Naive thymus-derived CD8-positive, alpha-beta T cell (primary cell): Measurements from ENCODE around the gene GABRR3. TPM values are rescaled to one million over a fixed set of nuclear protein-coding genes. Genes with fewer than 3 reads are reported as not detected.
"Not testable (repeated sequence)": the region's sequence is repeated elsewhere in the genome, so short reads cannot be mapped to it uniquely, and the experiment has no call there.

Source experiments
- ATAC-seq, 2 donors: fragments of 150-1000 bp; cut with Tn5 transposase in 1 of 2; sonication (Bioruptor Pico), chemical (Tn5 transposase) in 1 of 2; 1 replicate in 1 of 2; 2 replicates in 1 of 2; pipeline ENCODE4 v1.10.0; 2021; ENCODE audit warnings: mild to moderate bottlenecking in 2 of 2, moderate library complexity in 2 of 2
- POLR2A ChIA-PET: fragments of 350-600 bp; sonication (Branson Sonifier 250); formaldehyde crosslinking; loops from one replicate; lab custom pipeline; 2021; ENCODE audit warnings: antibody characterized with exemption; lab: Charles Lee
- DNase-seq, 10 donors: peaks; one replicate each; pipeline versions ENCODE4 v3.0.0 to v3.0.0-alpha.2; 2020 to 2022
- H3K27ac Mint-ChIP-seq, 10 donors: one replicate each; pipeline ENCODE4 v1.8.0; 2020 to 2022; ENCODE audit warnings: mild to moderate bottlenecking in 10 of 10, mixed read lengths in 10 of 10, moderate library complexity in 4 of 10, inconsistent platforms in 1 of 10
- H3K27me3 Mint-ChIP-seq, 5 donors: one replicate each; pipeline ENCODE4 v1.8.0; 2021 to 2022; ENCODE audit warnings: mixed read lengths in 5 of 5
- H3K36me3 Mint-ChIP-seq, 3 donors: one replicate each; pipeline ENCODE4 v1.8.0; 2020 to 2022; ENCODE audit warnings: mixed read lengths in 3 of 3, mild to moderate bottlenecking in 2 of 3, inconsistent platforms in 1 of 3
- H3K4me1 Mint-ChIP-seq, 4 donors: one replicate each; pipeline ENCODE4 v1.8.0; 2021 to 2022; ENCODE audit warnings: mixed read lengths in 4 of 4
- H3K4me3 Mint-ChIP-seq, 10 donors: one replicate each; pipeline ENCODE4 v1.8.0; 2020 to 2022; ENCODE audit warnings: mild to moderate bottlenecking in 10 of 10, mixed read lengths in 10 of 10, moderate library complexity in 6 of 10, inconsistent platforms in 1 of 10
- H3K9me3 Mint-ChIP-seq, 9 donors: one replicate each; pipeline ENCODE4 v1.8.0; 2020 to 2022; ENCODE audit warnings: mixed read lengths in 9 of 9, mild to moderate bottlenecking in 3 of 9, inconsistent platforms in 1 of 9, moderate library complexity in 1 of 9
- polyA plus RNA-seq, 3 donors: library from polyadenylated mRNA; unstranded; fragments of 300-500 nt; fragmentation: Illumina TruSeq; gene quantifications; one replicate each; pipeline ENCODE4 v1.2.3, GENCODE V29; 2021
- total RNA-seq, 8 experiments: library from RNA in 2 of 8; stranded (reverse) in 2 of 8; gene quantifications; one replicate each; pipeline ENCODE4 v1.2.3 and lab custom pipeline; 2021 to 2026

Gene GABRR3
- total and polyA plus RNA-seq, 5 experiments from 2014 or later, result not detected

DNA sequence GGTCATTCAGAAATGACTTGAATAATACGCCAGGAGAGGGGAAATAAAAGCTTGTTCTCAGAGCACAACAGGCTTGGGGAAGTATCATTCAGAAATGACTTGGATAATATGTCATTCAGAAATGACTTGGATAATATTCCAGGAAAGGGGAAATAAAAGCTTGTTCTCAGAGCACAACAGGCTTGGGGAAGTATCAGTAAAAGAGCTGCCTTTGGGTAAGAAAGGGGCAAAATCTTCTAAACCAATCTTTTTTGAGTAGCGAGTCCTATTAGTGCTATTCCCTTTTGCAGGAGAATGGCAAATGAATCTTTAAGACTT is 20.9 kb downstream of the GABRR3 start:
- ATAC-seq (no peak), DNase-seq (no peak)
- peaks cover 0 to 2% (median 0%) of the 10 kb centered on the region in 9 donors for H3K9me3 Mint-ChIP-seq
- no peak overlapping the region for H3K27ac Mint-ChIP-seq
- no peak overlapping the region for H3K4me3 Mint-ChIP-seq
- H3K27me3 Mint-ChIP-seq, result peaks cover 0 to 13% (median 2%) of the 10 kb centered on the region in 5 donors
- POLR2A ChIA-PET, result no interaction called here
- H3K36me3 Mint-ChIP-seq, result peaks cover 0 to 5% (median 0%) of the 10 kb centered on the region in 3 donors
- peaks cover 0 to 2% (median 0%) of the 10 kb centered on the region in 4 donors for H3K4me1 Mint-ChIP-seq

DNA sequence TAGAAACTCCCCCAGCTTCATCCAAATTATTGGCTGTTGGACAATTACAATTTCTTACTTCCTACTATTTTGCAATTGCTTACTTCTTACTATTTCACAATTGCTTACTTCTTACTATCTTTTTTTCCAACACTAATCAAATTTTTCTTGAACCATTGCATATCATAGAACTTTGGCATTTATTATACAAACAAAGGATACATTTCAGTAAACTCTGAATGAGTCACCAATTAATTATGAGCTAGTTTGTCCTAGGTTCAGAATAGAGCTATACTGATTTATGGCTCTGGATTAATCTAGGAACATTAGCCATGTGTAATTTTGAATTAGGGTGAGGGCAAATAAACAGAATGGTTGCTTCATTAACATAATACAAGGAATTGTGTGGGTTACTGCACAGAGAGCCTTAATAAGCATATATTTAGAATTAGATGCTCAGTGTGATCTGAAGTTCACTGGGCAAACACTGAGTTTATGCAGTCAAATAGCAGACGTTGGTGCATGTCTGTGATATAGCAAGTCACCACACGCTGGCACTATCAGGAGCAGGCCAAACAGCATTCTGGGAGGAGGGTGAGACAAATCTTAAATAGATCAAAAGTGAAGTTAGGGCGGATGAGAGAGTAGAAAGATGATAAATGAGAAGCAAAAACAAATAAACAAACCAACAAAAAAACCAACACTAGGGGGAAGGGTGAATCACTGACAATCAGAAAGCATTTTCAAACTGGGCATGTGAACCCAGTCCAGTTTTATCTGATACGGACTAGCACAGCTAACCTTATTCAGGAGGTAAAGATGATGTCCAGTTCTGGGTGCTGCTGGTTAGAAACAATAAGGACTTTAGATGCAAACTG is 21.5 kb downstream of the GABRR3 start:
- Mint-ChIP-seq H3K4me1 (peaks cover 0 to 6% (median 0%) of the 10 kb centered on the region in 4 donors), H3K9me3 (peaks cover 0 to 2% (median 0%) of the 10 kb centered on the region in 9 donors), H3K36me3 (peaks cover 0 to 5% (median 0%) of the 10 kb centered on the region in 3 donors), H3K27ac (no peak overlapping the region), H3K27me3 (peaks cover 0 to 13% (median 2%) of the 10 kb centered on the region in 5 donors), H3K4me3 (no peak overlapping the region)
- POLR2A ChIA-PET, result no interaction called here
- DNase-seq (no peak), ATAC-seq (no peak)

DNA sequence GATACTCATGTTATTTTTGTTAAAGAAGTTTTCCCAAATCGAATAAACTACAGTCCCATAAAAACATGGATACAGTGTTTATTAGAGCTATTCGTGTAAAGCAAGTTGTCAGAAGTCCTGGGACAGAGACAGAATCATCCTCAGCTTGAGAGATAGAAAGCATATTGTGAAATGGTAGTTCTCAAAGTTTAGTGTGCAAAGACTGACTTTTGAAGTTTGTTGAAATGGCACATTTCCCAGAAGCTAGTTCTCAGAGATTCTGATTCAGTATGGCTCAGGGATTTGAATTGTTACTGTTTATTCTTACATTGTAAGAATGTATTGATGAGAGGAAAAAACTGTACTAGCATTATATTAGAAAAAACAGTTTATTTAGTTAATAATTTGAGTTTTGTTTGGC is 22.1 kb downstream of the GABRR3 start:
- DNase-seq, result no peak
- H3K27ac Mint-ChIP-seq, result no peak overlapping the region
- H3K4me1 Mint-ChIP-seq, result peaks cover 0 to 6% (median 0%) of the 10 kb centered on the region in 4 donors
- peaks cover 0 to 13% (median 2%) of the 10 kb centered on the region in 5 donors for H3K27me3 Mint-ChIP-seq
- no peak overlapping the region for H3K4me3 Mint-ChIP-seq
- H3K9me3 Mint-ChIP-seq, result peaks cover 0 to 2% (median 0%) of the 10 kb centered on the region in 9 donors
- H3K36me3 Mint-ChIP-seq, result peaks cover 0 to 5% (median 0%) of the 10 kb centered on the region in 3 donors
- no peak for ATAC-seq
- POLR2A ChIA-PET, result no interaction called here

DNA sequence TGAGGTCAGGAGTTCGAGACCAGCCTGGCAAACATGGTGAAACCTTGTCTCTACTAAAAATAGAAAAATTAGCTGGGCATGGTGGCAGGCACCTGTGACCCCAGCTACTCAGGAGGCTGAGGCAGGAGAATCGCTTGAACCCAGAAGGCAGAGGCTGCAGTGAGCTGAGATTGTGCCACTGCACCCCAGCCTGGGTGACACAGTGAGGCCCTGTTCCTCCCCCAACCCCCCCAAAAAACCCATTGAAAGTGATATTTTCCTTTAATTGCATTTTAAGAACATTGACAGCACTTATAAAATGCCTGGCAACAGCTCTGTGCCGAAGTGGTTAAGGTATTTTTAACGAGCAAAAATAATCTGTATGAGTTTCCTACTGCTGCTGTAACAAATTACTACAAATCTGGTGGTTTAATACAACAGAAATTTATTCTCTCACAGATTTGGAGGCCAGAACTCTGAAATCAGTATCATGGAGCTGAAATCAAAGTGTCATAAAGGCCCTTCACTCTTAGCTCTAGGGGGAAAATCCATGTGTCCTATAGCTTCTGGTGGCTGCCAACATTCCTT is 24.1 kb downstream of the GABRR3 start:
- H3K36me3 Mint-ChIP-seq, ATAC-seq, DNase-seq, H3K27ac Mint-ChIP-seq, H3K9me3 Mint-ChIP-seq, H3K4me3 Mint-ChIP-seq, POLR2A ChIA-PET: not testable (repeated sequence)
- H3K27me3 Mint-ChIP-seq, result peaks cover 0 to 26% (median 3%) of the 10 kb centered on the region in 5 donors
- peaks cover 0 to 13% (median 4%) of the 10 kb centered on the region in 4 donors for H3K4me1 Mint-ChIP-seq

DNA sequence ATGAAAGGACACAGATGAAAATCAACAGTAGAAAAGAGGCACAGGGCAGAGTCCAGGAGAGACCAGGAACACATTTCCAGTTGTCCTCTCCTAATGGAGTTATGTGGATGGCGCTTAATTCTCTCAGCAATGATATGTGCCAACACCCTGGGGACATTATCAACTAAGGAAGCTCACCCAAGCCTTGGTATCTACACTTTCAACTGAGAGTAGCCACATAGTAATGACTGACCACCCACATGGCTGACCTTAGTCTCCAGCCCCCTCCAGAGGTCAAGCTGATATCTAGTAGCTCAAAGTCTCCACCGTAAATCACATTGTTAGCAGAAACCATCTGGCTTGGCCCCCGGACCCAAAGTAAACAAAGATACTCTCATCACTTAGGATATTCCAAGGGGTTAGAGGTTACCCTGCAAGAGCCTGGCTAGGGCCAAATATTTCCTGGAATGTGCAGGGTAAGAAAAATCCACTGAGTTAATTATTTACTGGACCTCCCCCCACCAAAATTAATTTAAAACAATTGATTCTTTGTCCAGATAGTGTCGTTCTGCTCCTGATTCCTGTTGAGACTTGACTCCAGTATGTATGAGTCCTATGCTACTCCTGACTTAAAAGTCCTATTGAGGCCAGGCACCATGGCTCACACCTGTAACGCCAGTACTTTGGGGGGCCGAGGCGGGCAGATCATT is 24.8 kb downstream of the GABRR3 start:
- Mint-ChIP-seq H3K4me1 (peaks cover 0 to 13% (median 4%) of the 10 kb centered on the region in 4 donors), H3K9me3 (peaks cover 0 to 2% (median 0%) of the 10 kb centered on the region in 9 donors), H3K27me3 (peaks cover 0 to 26% (median 3%) of the 10 kb centered on the region in 5 donors), H3K4me3 (no peak overlapping the region), H3K36me3 (peaks cover 0 to 5% (median 0%) of the 10 kb centered on the region in 3 donors), H3K27ac (no peak overlapping the region)
- DNase-seq, result no peak
- POLR2A ChIA-PET, result no interaction called here
- no peak for ATAC-seq

DNA sequence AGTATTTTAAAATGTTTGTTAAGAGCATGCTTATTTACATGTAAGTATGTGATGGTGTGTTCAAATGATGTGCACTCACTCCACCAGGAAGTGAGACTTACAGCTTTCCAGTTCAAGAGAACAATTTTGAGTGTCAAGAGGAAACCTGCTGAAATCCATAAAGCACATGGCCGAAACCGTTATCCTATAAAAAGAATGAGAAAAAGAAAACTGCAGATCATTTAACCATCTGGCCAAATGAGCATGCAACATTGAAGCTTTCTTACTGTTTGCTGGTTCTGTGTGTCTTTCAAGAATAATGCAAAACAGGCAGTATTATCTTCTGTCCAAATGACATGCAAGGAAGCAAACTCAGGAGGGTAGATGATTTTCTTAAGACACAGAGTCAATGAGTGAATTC is 26.3 kb downstream of the GABRR3 start:
- POLR2A ChIA-PET, result no interaction called here

DNA sequence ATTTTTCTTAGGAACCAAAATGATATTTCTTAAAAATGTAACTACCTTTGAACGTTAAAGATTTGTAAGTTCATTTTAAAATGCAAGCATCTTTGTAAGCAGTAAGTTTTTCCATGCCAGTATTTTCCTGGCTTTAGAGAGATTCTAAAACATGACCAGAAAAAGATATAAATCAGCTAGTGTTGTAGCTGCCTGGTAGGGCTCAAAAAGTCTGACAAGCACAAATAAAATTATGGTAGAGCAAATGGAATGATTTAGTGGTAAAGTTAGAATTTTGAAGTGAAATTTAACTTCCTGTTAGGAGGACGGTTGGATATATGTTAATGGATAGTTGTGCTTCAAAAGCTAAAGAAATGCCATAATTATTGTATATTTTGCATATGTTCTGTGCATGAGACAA is 29.7 kb downstream of the GABRR3 start:
- H3K9me3 Mint-ChIP-seq, result no peaks in the 10 kb centered on the region
- ATAC-seq, result no peak
- peaks cover 0 to 15% (median 1%) of the 10 kb centered on the region in 5 donors for H3K27me3 Mint-ChIP-seq
- no peak overlapping the region for H3K27ac Mint-ChIP-seq
- DNase-seq, result no peak
- no peak overlapping the region for H3K4me3 Mint-ChIP-seq
- H3K4me1 Mint-ChIP-seq, result peaks cover 6 to 27% (median 11%) of the 10 kb centered on the region in 4 donors
- H3K36me3 Mint-ChIP-seq, result no peaks in the 10 kb centered on the region
- POLR2A ChIA-PET, result no interaction called here

More for the DNA sequence above, 26.3 kb downstream of the GABRR3 start:
- peaks cover 0 to 2% (median 0%) of the 10 kb centered on the region in 9 donors for H3K9me3 Mint-ChIP-seq
- ATAC-seq (no peak), DNase-seq (no peak)
- peaks cover 0 to 5% (median 0%) of the 10 kb centered on the region in 3 donors for H3K36me3 Mint-ChIP-seq
- peaks cover 0 to 26% (median 3%) of the 10 kb centered on the region in 5 donors for H3K27me3 Mint-ChIP-seq
- peaks cover 1 to 18% (median 5%) of the 10 kb centered on the region in 4 donors for H3K4me1 Mint-ChIP-seq
- peak overlapping the region in 1 of 10 donors; percentile 23 for H3K27ac Mint-ChIP-seq
- no peak overlapping the region for H3K4me3 Mint-ChIP-seq

DNA sequence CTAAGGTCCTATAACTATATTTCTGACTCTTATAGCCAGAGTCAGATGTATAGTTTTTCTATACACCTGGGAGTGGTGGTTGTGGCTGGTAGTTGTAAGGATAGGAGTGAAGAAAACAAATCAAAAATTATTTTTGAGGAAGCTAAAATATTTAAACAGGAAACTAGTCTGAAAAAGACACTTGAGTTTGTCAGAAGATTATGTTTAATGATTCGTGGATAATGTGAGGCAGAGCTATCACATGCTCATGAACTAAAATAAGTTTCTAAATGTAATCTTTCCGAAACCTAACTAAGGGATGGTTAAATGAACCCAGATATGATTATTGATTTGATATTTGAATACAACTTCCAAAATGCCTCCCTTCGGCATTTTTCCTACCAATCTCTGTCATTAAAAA is 30.4 kb downstream of the GABRR3 start:
- no peak for ATAC-seq
- POLR2A ChIA-PET, result no interaction called here
- H3K4me1 Mint-ChIP-seq, result peaks cover 6 to 27% (median 11%) of the 10 kb centered on the region in 4 donors

DNA sequence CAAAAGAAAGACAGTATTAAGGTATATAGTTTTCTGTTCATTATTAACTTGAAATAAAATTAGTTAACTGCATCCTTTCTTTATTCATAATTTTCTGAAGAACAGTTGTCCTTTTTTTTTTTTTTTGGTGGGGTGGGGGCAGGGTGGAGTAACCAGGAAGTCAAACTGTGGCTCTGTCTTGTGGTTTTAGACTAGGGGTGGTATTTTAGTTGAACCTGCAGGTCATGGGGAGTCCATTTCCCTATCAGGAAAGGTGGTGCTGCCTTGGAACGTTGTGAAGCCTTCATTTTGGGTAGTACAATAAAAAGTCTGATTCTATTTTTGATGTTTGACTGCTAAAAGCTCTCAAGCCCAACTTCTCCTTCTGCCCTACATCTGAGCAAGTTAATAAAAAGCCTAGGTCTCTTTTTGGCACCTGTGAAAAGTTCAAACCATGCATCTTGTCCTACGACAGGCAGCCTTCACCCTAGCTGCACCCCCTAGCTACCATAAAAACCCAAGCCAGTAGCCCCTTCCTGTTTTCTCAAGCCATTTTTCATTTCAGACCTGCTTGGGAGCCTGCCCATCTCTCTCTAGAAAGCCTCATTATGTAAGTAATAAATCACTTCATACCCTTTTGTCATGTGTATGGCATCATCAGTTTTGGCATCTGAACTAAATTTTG is 31.7 kb downstream of the GABRR3 start:
- DNase-seq, result no peak
- no peaks in the 10 kb centered on the region for H3K36me3 Mint-ChIP-seq
- H3K27ac Mint-ChIP-seq, result peak overlapping the region in 5 of 10 donors; percentile 35 to 70 (median 55)
- H3K4me3 Mint-ChIP-seq, result peak overlapping the region in 2 of 10 donors; percentile 28 to 66
- POLR2A ChIA-PET, result interaction anchor here (0.7 kb wide), 1 partner anchor 32 kb away, joined by 3 read pairs; no protein-coding TSS in a partner anchor
- H3K4me1 Mint-ChIP-seq, result peaks cover 6 to 21% (median 11%) of the 10 kb centered on the region in 4 donors
- no peaks in the 10 kb centered on the region for H3K9me3 Mint-ChIP-seq
- ATAC-seq, result no peak
- H3K27me3 Mint-ChIP-seq, result peaks cover 0 to 25% (median 3%) of the 10 kb centered on the region in 5 donors

More for the DNA sequence above, 30.4 kb downstream of the GABRR3 start:
- H3K4me3 Mint-ChIP-seq, result no peak overlapping the region
- no peaks in the 10 kb centered on the region for H3K9me3 Mint-ChIP-seq
- DNase-seq, result no peak
- peaks cover 0 to 15% (median 1%) of the 10 kb centered on the region in 5 donors for H3K27me3 Mint-ChIP-seq
- H3K36me3 Mint-ChIP-seq, result no peaks in the 10 kb centered on the region
- H3K27ac Mint-ChIP-seq, result peak overlapping the region in 1 of 10 donors; percentile 20

DNA sequence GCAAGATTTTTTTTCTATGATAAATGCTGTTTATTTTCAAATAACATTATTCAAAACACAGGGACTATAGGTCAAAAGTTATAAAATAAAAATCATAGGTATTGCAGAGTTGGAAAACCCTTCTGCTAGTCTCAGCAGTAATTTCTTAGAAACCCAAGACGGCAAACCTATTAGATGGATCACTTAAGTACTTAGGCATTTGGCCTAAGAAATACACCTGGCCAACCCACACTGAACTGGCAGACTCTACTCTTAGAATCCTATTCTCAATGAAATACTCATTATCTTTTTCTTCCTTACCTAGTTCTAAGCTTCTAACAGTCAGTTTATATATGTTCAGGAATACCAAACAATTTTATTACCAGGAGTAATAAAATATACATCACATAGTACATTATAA is 32.4 kb downstream of the GABRR3 start:
- ATAC-seq, result no peak
- Mint-ChIP-seq H3K36me3 (no peaks in the 10 kb centered on the region), H3K27ac (no peak overlapping the region), H3K27me3 (peaks cover 0 to 25% (median 3%) of the 10 kb centered on the region in 5 donors), H3K9me3 (no peaks in the 10 kb centered on the region), H3K4me1 (peaks cover 6 to 21% (median 11%) of the 10 kb centered on the region in 4 donors), H3K4me3 (no peak overlapping the region)
- no peak for DNase-seq
- POLR2A ChIA-PET, result interaction anchor here (0.7 kb wide), 1 partner anchor 31 kb away, joined by 3 read pairs; no protein-coding TSS in a partner anchor

DNA sequence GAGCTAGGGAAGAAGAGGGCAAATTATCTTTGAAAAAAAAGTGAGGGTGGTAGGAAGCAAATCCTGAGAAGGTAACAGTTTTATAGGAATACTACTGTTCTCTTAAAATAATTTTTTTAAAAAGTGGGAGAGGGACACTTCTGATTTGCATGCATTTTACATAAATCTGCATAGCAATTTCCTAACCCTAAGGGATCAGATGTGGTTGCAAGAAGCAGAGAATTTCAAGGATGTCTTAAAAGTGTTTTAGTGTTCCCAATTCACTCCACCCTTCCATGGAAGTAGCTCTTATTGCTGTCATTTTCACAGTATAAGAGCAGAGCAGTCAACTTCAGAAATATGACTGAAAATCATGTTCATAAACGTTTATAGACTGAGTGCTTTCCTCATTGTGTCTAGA is 35.1 kb downstream of the GABRR3 start:
- peaks cover 3 to 13% (median 8%) of the 10 kb centered on the region in 4 donors for H3K4me1 Mint-ChIP-seq
- POLR2A ChIA-PET, result no interaction called here
- DNase-seq (no peak), ATAC-seq (no peak)
- peaks cover 0 to 20% (median 6%) of the 10 kb centered on the region in 5 donors for H3K27me3 Mint-ChIP-seq
- H3K36me3 Mint-ChIP-seq, result no peaks in the 10 kb centered on the region
- H3K4me3 Mint-ChIP-seq, result no peak overlapping the region
- no peaks in the 10 kb centered on the region for H3K9me3 Mint-ChIP-seq
- H3K27ac Mint-ChIP-seq, result no peak overlapping the region

DNA sequence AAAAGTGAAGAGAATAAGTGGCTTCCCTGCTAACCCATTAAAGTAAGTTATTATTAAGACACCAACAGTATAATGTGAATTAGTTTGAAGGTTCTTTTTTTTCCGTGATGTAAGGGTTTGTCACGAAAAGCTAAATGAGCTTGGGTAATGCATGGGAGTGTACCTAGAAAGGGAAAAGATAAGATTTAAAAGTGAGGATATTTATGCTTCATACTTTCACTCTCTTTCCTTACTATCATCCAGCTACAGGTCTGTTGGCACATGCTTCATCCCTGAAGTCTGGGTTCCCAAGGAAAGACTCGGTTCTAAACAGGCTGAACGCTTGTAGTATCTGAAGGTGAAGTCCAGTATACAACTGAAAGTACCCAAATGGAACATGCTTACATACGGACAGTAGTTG is 36.0 kb downstream of the GABRR3 start:
- POLR2A ChIA-PET, result no interaction called here
- no peak overlapping the region for H3K27ac Mint-ChIP-seq
- H3K4me1 Mint-ChIP-seq, result peaks cover 3 to 11% (median 8%) of the 10 kb centered on the region in 4 donors
- H3K4me3 Mint-ChIP-seq, result no peak overlapping the region
- ATAC-seq (no peak), DNase-seq (no peak)
- H3K9me3 Mint-ChIP-seq, result no peaks in the 10 kb centered on the region
- no peaks in the 10 kb centered on the region for H3K36me3 Mint-ChIP-seq
- peaks cover 0 to 20% (median 6%) of the 10 kb centered on the region in 5 donors for H3K27me3 Mint-ChIP-seq
